Activated T-cell treated with anti-CD3 and anti-CD28 coated beads, Interleukin-2, amount 50 U/mL, for 72 hours (primary cell): ENCODE measurements around the gene SEC16B. TPM values are rescaled to one million over a fixed set of nuclear protein-coding genes. Genes with fewer than 3 reads are reported as not detected.

Experiments used
- ATAC-seq, 2 donors: fragments of 150-1000 bp; cut with Tn5 transposase; replicated peaks in 1 of 2; 2 replicates each; pipeline ENCODE4 v1.10.0; 2021; ENCODE audit warnings: moderate library complexity in 2 of 2, mild to moderate bottlenecking in 1 of 2
- DNase-seq, 2 donors: peaks; one replicate each; pipeline ENCODE4 v3.0.0; 2021 to 2022; ENCODE audit warnings: mixed read lengths in 1 of 2
- H3K27ac Mint-ChIP-seq: one replicate; pipeline ENCODE4 v1.8.0; 2022; ENCODE audit warnings: mild to moderate bottlenecking, moderate library complexity, mixed read lengths
- H3K27me3 Mint-ChIP-seq: one replicate; pipeline ENCODE4 v1.8.0; 2022; ENCODE audit warnings: low read depth, mixed read lengths
- H3K36me3 Mint-ChIP-seq, 2 donors: one replicate each; pipeline ENCODE4 v1.8.0; 2022; ENCODE audit warnings: mixed read lengths in 2 of 2, mild to moderate bottlenecking in 1 of 2; ENCODE audit not compliant: insufficient read depth in 2 of 2
- H3K4me1 Mint-ChIP-seq: one replicate; pipeline ENCODE4 v1.8.0; 2022; ENCODE audit warnings: low read depth, mixed read lengths
- H3K4me3 Mint-ChIP-seq, 2 donors: one replicate each; pipeline ENCODE4 v1.8.0; 2022; ENCODE audit warnings: mild to moderate bottlenecking in 2 of 2, mixed read lengths in 2 of 2, moderate library complexity in 2 of 2
- H3K9me3 Mint-ChIP-seq, 2 donors: one replicate each; pipeline ENCODE4 v1.8.0; 2022; ENCODE audit warnings: mixed read lengths in 2 of 2
- total RNA-seq, 2 donors: library from RNA; stranded (reverse); gene quantifications; one replicate each; pipeline ENCODE4 v1.2.3, GENCODE V29; 2022

SEC16B gene
- total RNA-seq, 2 donors from 2014 or later: not detected

GRCh38 chr1:177928194-177928593 lies 41.7 kb downstream of the SEC16B start:
- H3K4me3 Mint-ChIP-seq: no peak overlapping the region
- no peaks in the 10 kb centered on the region for H3K36me3 Mint-ChIP-seq

GRCh38 chr1:177927021-177927596 lies 42.7 kb downstream of the SEC16B start:
- H3K27ac Mint-ChIP-seq: no peak overlapping the region
- no peaks in the 10 kb centered on the region for H3K27me3 Mint-ChIP-seq
- H3K4me1 Mint-ChIP-seq: no peaks in the 10 kb centered on the region
- no peak overlapping the region for H3K4me3 Mint-ChIP-seq
- no peaks in the 10 kb centered on the region for H3K36me3 Mint-ChIP-seq
- DNase-seq (no peak), ATAC-seq (no peak)
- no peaks in the 10 kb centered on the region for H3K9me3 Mint-ChIP-seq

More at GRCh38 chr1:177928194-177928593, 41.7 kb downstream of the SEC16B start:
- Mint-ChIP-seq H3K4me1 (no peaks in the 10 kb centered on the region), H3K9me3 (no peaks in the 10 kb centered on the region), H3K27me3 (no peaks in the 10 kb centered on the region), H3K27ac (no peak overlapping the region)
- DNase-seq: no peak
- no peak for ATAC-seq

GRCh38 chr1:177926201-177926600 lies 43.7 kb downstream of the SEC16B start:
- DNase-seq (no peak), ATAC-seq (no peak)
- Mint-ChIP-seq H3K4me3 (no peak overlapping the region), H3K36me3 (no peaks in the 10 kb centered on the region), H3K4me1 (no peaks in the 10 kb centered on the region), H3K27ac (no peak overlapping the region), H3K27me3 (no peaks in the 10 kb centered on the region), H3K9me3 (no peaks in the 10 kb centered on the region)

GRCh38 chr1:177925006-177925405 lies 44.9 kb downstream of the SEC16B start:
- no peak overlapping the region for H3K27ac Mint-ChIP-seq
- no peaks in the 10 kb centered on the region for H3K36me3 Mint-ChIP-seq
- H3K4me1 Mint-ChIP-seq: no peaks in the 10 kb centered on the region
- no peak for DNase-seq
- no peak for ATAC-seq
- H3K27me3 Mint-ChIP-seq: no peaks in the 10 kb centered on the region
- no peaks in the 10 kb centered on the region for H3K9me3 Mint-ChIP-seq
- H3K4me3 Mint-ChIP-seq: no peak overlapping the region

- no peak for ATAC-seq
- H3K36me3 Mint-ChIP-seq: no peaks in the 10 kb centered on the region
- no peak for DNase-seq
- no peak overlapping the region for H3K4me3 Mint-ChIP-seq
- no peaks in the 10 kb centered on the region for H3K9me3 Mint-ChIP-seq
- H3K27ac Mint-ChIP-seq: no peak overlapping the region
- no peaks in the 10 kb centered on the region for H3K4me1 Mint-ChIP-seq
- no peaks in the 10 kb centered on the region for H3K27me3 Mint-ChIP-seq
These were observed 46.4 kb downstream of the SEC16B start for GRCh38 chr1:177923441-177923840.

- no peak for ATAC-seq
- Mint-ChIP-seq H3K4me1 (no peaks in the 10 kb centered on the region), H3K36me3 (no peaks in the 10 kb centered on the region)
These were observed 47.6 kb downstream of the SEC16B start for GRCh38 chr1:177922209-177922608.

GRCh38 chr1:177921590-177921989 lies 48.3 kb downstream of the SEC16B start:
- Mint-ChIP-seq H3K9me3 (no peaks in the 10 kb centered on the region), H3K27me3 (no peaks in the 10 kb centered on the region), H3K4me3 (no peak overlapping the region), H3K36me3 (no peaks in the 10 kb centered on the region), H3K27ac (no peak overlapping the region), H3K4me1 (no peaks in the 10 kb centered on the region)
- no peak for ATAC-seq
- no peak for DNase-seq

More at GRCh38 chr1:177922209-177922608, 47.6 kb downstream of the SEC16B start:
- DNase-seq: no peak
- Mint-ChIP-seq H3K27me3 (no peaks in the 10 kb centered on the region), H3K9me3 (no peaks in the 10 kb centered on the region), H3K27ac (no peak overlapping the region), H3K4me3 (no peak overlapping the region)

GRCh38 chr1:177920091-177920490 lies 49.8 kb downstream of the SEC16B start:
- no peak overlapping the region for H3K4me3 Mint-ChIP-seq
- no peaks in the 10 kb centered on the region for H3K27me3 Mint-ChIP-seq
- no peaks in the 10 kb centered on the region for H3K4me1 Mint-ChIP-seq
- H3K9me3 Mint-ChIP-seq: no peaks in the 10 kb centered on the region
- DNase-seq (no peak), ATAC-seq (no peak)
- H3K27ac Mint-ChIP-seq: no peak overlapping the region
- H3K36me3 Mint-ChIP-seq: no peaks in the 10 kb centered on the region

GRCh38 chr1:177915641-177916040 lies 54.2 kb downstream of the SEC16B start:
- no peaks in the 10 kb centered on the region for H3K4me1 Mint-ChIP-seq
- H3K27ac Mint-ChIP-seq: no peak overlapping the region
- no peaks in the 10 kb centered on the region for H3K9me3 Mint-ChIP-seq
- no peak overlapping the region for H3K4me3 Mint-ChIP-seq
- DNase-seq (no peak), ATAC-seq (no peak)
- H3K27me3 Mint-ChIP-seq: no peaks in the 10 kb centered on the region
- H3K36me3 Mint-ChIP-seq: no peaks in the 10 kb centered on the region

- ATAC-seq (no peak), DNase-seq (no peak)
- Mint-ChIP-seq H3K4me3 (no peak overlapping the region), H3K27ac (no peak overlapping the region), H3K4me1 (no peaks in the 10 kb centered on the region), H3K9me3 (no peaks in the 10 kb centered on the region), H3K27me3 (no peaks in the 10 kb centered on the region), H3K36me3 (no peaks in the 10 kb centered on the region)
These were observed 55.3 kb downstream of the SEC16B start for GRCh38 chr1:177914603-177915002.

- no peak for ATAC-seq
- Mint-ChIP-seq H3K4me3 (no peak overlapping the region), H3K36me3 (no peaks in the 10 kb centered on the region), H3K9me3 (no peaks in the 10 kb centered on the region), H3K27ac (no peak overlapping the region), H3K27me3 (no peaks in the 10 kb centered on the region), H3K4me1 (no peaks in the 10 kb centered on the region)
- no peak for DNase-seq
These were observed 55.9 kb downstream of the SEC16B start for GRCh38 chr1:177913762-177914540.

GRCh38 chr1:177912991-177913390 lies 56.9 kb downstream of the SEC16B start:
- Mint-ChIP-seq H3K4me1 (no peaks in the 10 kb centered on the region), H3K27me3 (no peaks in the 10 kb centered on the region), H3K9me3 (no peaks in the 10 kb centered on the region), H3K36me3 (no peaks in the 10 kb centered on the region), H3K4me3 (no peak overlapping the region), H3K27ac (no peak overlapping the region)
- no peak for ATAC-seq
- DNase-seq: no peak

- H3K36me3 Mint-ChIP-seq: no peaks in the 10 kb centered on the region
- no peaks in the 10 kb centered on the region for H3K4me1 Mint-ChIP-seq
- DNase-seq (no peak), ATAC-seq (no peak)
- no peak overlapping the region for H3K4me3 Mint-ChIP-seq
- no peaks in the 10 kb centered on the region for H3K27me3 Mint-ChIP-seq
- no peaks in the 10 kb centered on the region for H3K9me3 Mint-ChIP-seq
- H3K27ac Mint-ChIP-seq: no peak overlapping the region
These were observed 60.4 kb downstream of the SEC16B start for GRCh38 chr1:177909416-177909815.

GRCh38 chr1:177907000-177907399 lies 62.9 kb downstream of the SEC16B start:
- H3K27me3 Mint-ChIP-seq: no peaks in the 10 kb centered on the region
- H3K4me1 Mint-ChIP-seq: no peaks in the 10 kb centered on the region
- DNase-seq (no peak), ATAC-seq (no peak)
- H3K9me3 Mint-ChIP-seq: no peaks in the 10 kb centered on the region
- no peak overlapping the region for H3K27ac Mint-ChIP-seq
- H3K36me3 Mint-ChIP-seq: no peaks in the 10 kb centered on the region
- H3K4me3 Mint-ChIP-seq: no peak overlapping the region
